CD4-positive, alpha-beta T cell treated with Interleukin-6 at 100 ng/mL for 8 hours (primary cell): ENCODE measurements around the gene SORCS2.

Experiments used
- DNase-seq: peaks from one replicate; pipeline ENCODE4 v3.0.0-alpha.2; 2020; ENCODE audit warnings: mixed read lengths, low spot score

The SORCS2 gene

GRCh38 chr4:7377223-7377865 lies 185.0 kb downstream of the SORCS2 start:
- no peak for DNase-seq

- DNase-seq, result no peak
Measured at GRCh38 chr4:7379186-7379585, 186.8 kb downstream of the SORCS2 start.

- no peak for DNase-seq
Measured at GRCh38 chr4:7379719-7380118, 187.4 kb downstream of the SORCS2 start.

- no peak for DNase-seq
Measured at GRCh38 chr4:7381221-7381889, 189.0 kb downstream of the SORCS2 start.

- no peak for DNase-seq
Measured at GRCh38 chr4:7381890-7382633, 189.7 kb downstream of the SORCS2 start.

- DNase-seq, result no peak
Measured at GRCh38 chr4:7382634-7383014, 190.3 kb downstream of the SORCS2 start.

- DNase-seq, result no peak
Measured at GRCh38 chr4:7383266-7383665, 190.9 kb downstream of the SORCS2 start.

- DNase-seq, result no peak
Measured at GRCh38 chr4:7384003-7384928, 191.9 kb downstream of the SORCS2 start.

- DNase-seq, result no peak
Measured at GRCh38 chr4:7384929-7385890, 192.9 kb downstream of the SORCS2 start.

GRCh38 chr4:7387925-7388324 lies 195.6 kb downstream of the SORCS2 start:
- no peak for DNase-seq

- DNase-seq, result no peak
Measured at GRCh38 chr4:7388627-7389026, 196.3 kb downstream of the SORCS2 start.

GRCh38 chr4:7389101-7389701 lies 196.9 kb downstream of the SORCS2 start:
- DNase-seq, result no peak

GRCh38 chr4:7389719-7390118 lies 197.4 kb downstream of the SORCS2 start:
- DNase-seq, result no peak

- no peak for DNase-seq
Measured at GRCh38 chr4:7390336-7390735, 198.0 kb downstream of the SORCS2 start.

GRCh38 chr4:7390906-7391636 lies 198.7 kb downstream of the SORCS2 start:
- no peak for DNase-seq

GRCh38 chr4:7391637-7392437 lies 199.5 kb downstream of the SORCS2 start:
- DNase-seq, result no peak

- no peak for DNase-seq
Measured at GRCh38 chr4:7392438-7393421, 200.4 kb downstream of the SORCS2 start.
